Adrenal gland (tissue), 5 donors: ENCODE results near the gene PIP5KL1.

ENCODE experiments used
- CTCF ChIP-seq, 6 experiments: fragments of 450-650 bp in 4 of 6; fragments of 200-600 bp in 2 of 6; sonication (generic) in 1 of 6; IDR thresholded peaks; 1 replicate in 5 of 6; 2 replicates in 1 of 6; pipeline versions ENCODE4 v1.5.1 to v1.8.0; 2016 to 2021; ENCODE audit warnings: antibody characterized with exemption in 6 of 6, mild to moderate bottlenecking in 2 of 6, moderate library complexity in 1 of 6
- POLR2A ChIP-seq, 2 donors: fragments of 450-650 bp; IDR thresholded peaks; one replicate each; pipeline ENCODE4 v1.6.1; 2017; ENCODE audit warnings: antibody characterized with exemption in 2 of 2, mild to moderate bottlenecking in 2 of 2, moderate library complexity in 1 of 2
- donor health status: DM: no; HTN: no; CAD: no.

- no peak for TF ChIP-seq CTCF (IDR thresholded peaks at IDR 0.05)
- no peak for TF ChIP-seq POLR2A (IDR thresholded peaks at IDR 0.05)
These were observed 44.1 kb downstream of the PIP5KL1 start for GRCh38 chr9:127886401-127886972.
